Breast epithelium (tissue), 3 donors: ENCODE measurements around the gene PLCH1.

Experiments
- CTCF ChIP-seq, 3 donors: fragments of 450-650 bp; IDR thresholded peaks; one replicate each; pipeline ENCODE4 v1.5.1; 2016 to 2017; ENCODE audit warnings: antibody characterized with exemption in 3 of 3, mild to moderate bottlenecking in 3 of 3, moderate library complexity in 3 of 3
- POLR2AphosphoS5 ChIP-seq, 3 donors: sonication (generic); formaldehyde crosslinking; IDR thresholded peaks; one replicate each; pipeline ENCODE4 v1.6.1; 2017; ENCODE audit warnings: antibody characterized with exemption in 3 of 3

DNA sequence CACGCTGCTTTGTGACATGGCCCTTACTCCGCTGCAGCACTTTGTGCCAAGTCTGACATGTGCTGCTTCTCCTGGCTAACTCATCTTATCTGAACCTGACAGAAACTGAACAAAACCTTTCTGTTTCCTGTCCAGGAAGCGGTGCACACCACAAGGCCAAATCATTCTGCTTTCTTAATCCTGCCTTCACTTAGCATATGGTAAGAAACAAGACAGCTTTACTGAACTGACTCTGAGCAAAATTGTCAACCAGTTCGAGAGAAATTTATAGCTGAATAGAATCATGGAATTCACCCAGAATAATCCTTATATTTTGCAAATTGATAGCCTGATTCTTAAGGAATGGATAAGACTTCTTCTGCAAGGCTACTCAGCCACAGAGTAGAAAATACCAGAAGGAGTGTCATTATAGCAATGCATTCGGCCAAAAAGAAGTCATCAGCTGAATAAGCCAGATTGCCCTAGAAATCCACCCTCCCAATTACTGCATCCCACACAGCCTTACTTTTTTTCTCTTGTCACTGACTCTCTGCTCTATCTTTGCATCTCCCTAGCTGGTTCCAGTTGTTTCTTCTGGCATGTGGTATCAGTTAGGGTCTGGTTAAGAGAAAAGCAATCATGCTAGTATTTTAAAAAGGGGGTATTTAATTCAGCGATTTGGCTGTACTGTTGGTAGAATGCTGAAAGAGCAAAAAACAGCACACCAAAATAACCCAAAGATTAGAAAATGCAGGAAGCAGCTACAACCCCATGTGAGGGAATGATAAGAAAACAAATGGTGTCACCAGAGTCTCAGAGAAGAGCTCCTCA, 409.8 kb downstream of the PLCH1 start:
- TF ChIP-seq CTCF (IDR thresholded peaks at IDR 0.05) (no peak), POLR2AphosphoS5 (IDR thresholded peaks at IDR 0.05) (no peak)
